DMS153 treated with DMSO at 0.1 percent for 48 hours (cell line): ENCODE measurements around the gene RAPGEF3.

Experiments used
- DNase-seq: peaks from one replicate; lab custom pipeline; 2025; ENCODE audit not compliant: unreplicated experiment; lab: John Stamatoyannopoulos, UW

The RAPGEF3 gene, protein sequence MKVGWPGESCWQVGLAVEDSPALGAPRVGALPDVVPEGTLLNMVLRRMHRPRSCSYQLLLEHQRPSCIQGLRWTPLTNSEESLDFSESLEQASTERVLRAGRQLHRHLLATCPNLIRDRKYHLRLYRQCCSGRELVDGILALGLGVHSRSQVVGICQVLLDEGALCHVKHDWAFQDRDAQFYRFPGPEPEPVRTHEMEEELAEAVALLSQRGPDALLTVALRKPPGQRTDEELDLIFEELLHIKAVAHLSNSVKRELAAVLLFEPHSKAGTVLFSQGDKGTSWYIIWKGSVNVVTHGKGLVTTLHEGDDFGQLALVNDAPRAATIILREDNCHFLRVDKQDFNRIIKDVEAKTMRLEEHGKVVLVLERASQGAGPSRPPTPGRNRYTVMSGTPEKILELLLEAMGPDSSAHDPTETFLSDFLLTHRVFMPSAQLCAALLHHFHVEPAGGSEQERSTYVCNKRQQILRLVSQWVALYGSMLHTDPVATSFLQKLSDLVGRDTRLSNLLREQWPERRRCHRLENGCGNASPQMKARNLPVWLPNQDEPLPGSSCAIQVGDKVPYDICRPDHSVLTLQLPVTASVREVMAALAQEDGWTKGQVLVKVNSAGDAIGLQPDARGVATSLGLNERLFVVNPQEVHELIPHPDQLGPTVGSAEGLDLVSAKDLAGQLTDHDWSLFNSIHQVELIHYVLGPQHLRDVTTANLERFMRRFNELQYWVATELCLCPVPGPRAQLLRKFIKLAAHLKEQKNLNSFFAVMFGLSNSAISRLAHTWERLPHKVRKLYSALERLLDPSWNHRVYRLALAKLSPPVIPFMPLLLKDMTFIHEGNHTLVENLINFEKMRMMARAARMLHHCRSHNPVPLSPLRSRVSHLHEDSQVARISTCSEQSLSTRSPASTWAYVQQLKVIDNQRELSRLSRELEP

DNA sequence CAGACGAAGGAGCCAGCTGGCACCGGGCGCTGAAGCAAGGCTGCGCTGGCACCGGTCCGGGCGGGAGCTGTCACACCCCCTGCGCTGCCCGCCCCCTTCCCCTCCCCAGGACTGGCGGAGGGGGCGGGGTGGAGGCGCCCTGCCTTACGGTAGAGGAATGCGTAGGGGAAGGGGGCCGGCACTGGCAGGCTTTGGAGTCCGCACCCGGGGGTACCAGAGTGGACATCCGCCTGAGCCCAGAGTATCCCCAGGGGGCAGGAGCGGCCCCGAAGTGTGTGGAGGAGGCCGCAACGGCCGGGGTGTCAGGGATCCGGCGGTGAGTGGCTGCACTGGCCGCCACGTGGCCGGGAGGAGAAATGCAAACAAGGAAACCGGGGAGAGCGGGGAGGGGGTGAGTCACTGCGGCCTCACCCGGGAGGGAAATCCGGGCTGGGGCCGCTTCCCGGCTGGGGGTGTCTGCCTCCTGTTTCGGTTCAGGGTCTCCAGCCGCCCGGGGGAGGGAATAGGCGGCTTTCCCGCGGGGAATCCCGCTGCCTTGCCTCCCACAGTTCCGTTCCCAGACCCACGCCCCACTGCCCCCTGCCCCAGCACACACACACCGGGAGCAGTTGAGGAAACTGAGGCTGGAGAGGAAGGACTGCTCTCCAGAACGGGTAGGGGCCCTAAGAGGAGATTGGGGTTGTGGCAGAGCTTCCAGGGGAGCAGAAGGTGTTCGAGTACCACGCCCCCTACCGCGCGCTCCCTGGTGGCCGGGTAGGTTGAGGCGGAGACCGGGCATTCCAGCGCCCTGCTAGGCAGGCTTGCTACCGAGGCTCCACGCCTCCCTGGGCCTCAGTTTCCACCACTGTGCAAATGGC is at the start of gene RAPGEF3:
Gene RAPGEF3, minus strand, starts transcription at position 47 of the 857 bp plus-strand sequence. CDS start 324 bp downstream, outside the sequence.
- peak; percentile 33 for DNase-seq

DNA sequence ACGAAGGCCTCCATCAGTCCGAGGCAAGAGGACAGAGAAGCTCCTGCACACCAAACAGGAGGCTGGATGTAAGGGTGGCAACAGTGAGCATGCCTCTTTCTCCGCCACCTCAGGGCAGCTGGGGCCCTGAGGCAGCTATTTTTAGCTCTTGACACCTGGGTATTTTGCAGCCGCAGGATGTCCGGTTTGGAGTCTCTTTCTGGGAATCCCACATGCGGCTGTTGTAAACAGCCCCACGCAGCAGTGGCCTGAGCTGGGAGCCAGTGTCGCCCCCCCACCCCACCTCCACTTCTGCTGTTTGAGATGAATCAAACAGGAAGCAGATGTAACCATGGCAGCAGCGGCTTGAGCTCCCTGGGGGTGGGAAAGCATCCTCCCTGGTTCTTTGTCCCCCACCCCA is 49.4 kb upstream of the RAPGEF3 start:
- peak; percentile 23 for DNase-seq

DNA sequence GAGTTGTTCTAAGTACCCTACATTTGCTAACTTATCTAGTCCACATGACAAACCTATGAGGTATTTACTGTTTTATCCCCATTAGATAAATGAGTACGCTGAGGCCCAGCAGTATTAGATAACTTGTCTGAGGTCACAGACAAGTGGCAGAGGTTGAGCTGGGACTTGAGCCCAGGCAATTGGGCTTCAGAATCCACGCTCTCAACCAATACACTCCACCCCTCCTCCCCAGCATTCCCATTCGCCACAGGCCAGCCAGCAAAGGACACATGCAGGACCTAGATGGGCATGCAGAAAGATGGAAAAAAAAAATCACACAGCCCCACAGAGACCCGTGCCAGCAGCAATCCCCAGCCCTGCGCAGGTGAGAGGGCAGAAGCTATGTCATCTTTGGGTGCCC is 48.7 kb upstream of the RAPGEF3 start:
- DNase-seq, result no peak

DNA sequence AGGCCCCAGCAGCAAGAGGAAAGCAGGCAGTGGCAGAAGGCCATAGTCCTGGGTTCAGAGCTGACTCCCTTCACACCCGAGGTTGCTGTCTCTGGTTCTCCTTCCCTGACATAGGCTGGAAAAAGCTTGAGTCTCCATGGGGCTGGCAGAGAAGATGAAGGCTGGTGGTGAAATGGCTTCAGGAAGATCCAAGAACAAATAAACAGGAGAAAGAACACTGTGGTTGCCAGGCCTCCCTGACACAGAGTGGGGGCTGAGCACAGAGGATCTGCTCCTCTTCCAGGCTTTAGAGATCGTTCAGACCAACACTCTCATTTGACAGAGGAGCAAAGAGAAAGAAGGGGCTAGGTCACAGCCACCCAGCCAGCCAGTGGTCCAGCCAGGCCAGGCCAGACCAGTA is 46.7 kb upstream of the RAPGEF3 start:
- no peak for DNase-seq

DNA sequence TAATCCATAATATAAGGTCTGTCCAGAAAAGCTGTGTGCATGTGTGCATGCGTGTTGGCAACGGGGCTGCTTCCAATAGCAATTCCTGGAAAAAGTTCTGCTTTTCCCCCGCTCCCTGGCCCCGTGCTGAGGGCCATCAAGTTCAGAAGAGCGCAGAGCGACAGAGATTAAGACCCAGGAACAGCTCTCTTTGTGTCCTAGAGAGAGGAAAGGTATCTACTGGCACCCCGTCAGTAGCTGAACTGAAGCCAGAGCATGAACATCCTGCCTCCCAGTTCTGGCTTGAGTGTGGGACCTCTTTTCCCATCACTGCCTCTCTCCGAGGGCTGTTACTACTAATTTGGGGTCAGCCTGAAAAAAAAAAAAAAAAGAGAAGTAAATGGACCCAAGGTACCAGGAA is 45.5 kb upstream of the RAPGEF3 start:
- no peak for DNase-seq

DNA sequence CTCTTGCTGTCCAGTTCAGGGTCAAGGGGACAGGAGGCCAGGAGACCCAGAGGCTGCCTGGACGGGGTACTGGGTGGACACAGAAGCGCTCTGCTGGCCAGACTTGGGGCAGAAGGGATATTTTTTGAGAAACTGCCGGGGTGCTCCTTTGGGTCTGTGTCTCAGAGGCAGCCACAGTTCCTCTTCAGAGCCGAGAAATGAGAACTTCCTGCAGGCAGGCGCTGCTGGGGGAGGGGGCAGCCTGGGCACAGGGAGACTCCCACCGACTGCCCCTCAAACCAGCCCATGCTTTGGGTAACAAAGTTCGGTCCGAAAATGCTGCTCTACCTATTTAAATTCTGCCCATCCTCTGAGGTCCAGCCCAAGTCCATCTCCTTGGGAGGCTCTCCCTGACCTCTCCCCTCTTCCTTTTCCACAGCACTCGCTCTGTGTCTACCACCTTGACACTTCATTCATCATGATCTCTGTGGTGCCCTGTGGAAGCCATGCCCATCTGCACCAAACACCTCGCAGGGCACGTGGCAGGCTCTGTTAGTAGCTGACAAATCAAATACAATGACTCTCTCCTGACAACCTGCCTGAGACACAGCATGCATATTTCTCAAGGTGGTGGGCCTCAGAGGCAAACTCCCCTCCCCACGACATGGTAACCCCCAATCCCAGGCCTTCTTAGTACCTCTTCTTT is 44.7 kb upstream of the RAPGEF3 start:
- DNase-seq, result no peak

DNA sequence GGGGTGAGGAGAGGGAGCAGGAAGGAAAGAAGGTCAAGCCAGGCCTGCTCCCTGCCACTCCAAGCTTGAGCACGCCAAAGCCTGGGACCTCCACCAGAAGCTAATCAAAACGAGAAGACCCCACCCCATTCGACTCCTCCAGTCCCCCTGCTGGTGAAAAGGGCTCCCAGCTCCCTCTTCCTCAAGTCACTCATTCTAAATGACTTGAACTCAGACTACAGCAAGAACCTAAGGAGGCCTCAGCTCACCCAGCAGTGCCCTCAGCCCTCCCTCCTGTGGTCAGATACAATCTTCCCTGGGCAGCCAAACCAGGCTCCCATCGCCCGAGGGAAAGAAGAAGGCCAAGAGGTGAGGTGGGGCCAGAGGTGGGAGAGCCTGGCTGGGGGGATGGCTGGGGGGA is 43.6 kb upstream of the RAPGEF3 start:
- no peak for DNase-seq

DNA sequence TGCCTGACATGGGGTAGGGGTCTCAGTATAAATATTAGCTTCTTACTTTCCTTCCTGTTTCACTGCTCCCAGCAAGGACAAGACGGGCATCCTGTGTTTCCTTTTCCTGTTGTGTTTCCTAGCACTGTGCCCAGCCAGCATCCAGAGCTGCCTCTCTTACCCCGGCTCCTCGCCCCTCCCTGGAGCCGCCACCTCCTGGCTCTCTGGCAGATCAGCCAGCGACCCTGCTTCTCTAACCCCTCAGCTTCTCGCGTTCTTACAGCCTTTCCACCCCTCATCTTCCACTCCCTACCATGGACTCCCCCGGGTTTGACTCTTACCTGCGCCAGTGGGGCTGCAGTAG is 43.2 kb upstream of the RAPGEF3 start:
- no peak for DNase-seq

DNA sequence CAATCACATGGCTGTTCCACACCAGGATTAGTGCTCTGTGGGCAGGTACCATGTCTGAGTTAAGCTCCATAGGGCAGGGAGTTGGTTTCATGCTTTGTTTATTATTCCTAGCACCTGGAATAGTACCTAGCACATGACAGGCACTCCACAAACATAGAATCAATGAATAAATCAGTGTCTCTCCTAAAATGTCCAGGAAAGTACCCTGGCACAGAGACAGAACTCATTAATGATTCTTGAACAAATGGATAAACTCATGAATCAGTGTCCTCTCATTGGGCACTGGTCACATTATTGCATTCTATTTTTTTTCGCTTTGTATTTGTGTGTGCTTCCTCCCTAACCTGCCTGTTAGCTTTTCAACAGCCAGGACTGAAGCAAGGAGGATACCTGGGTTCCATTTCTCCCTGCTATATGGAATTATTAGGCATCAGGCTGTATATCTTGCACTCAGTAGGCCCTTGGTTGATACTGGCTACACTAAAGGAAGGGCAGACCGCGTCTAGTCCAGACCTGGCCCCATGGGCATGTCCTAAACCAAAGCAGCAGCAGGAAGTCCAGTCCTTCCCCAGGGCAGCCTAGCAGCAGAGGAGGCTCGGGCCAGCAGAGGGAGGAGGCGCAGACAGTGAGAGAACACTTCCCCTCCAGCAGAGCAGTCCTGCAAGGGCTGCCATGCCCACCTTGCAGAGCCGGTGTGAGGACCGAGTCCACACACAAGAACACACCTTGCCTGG is 42.7 kb upstream of the RAPGEF3 start:
- no peak for DNase-seq

DNA sequence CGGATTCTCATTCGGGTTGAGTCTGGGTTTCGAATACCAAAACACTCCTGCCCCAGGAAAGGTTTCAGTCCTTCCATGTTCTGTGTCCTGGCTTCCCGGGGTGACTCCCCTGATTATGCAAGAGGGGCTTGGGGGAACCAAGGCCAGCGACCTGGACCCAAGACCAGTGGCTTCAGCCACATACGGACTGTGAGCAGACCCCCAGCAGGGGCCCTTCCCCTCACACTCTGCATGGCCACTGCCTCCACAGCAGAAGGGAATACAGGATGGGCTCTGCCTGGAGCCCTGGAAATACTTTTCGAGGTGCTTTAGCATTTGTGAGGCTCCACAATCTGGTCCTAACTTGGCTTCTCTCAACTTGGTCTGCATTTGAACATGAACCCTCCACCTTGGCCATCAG is 41.9 kb upstream of the RAPGEF3 start:
- no peak for DNase-seq

DNA sequence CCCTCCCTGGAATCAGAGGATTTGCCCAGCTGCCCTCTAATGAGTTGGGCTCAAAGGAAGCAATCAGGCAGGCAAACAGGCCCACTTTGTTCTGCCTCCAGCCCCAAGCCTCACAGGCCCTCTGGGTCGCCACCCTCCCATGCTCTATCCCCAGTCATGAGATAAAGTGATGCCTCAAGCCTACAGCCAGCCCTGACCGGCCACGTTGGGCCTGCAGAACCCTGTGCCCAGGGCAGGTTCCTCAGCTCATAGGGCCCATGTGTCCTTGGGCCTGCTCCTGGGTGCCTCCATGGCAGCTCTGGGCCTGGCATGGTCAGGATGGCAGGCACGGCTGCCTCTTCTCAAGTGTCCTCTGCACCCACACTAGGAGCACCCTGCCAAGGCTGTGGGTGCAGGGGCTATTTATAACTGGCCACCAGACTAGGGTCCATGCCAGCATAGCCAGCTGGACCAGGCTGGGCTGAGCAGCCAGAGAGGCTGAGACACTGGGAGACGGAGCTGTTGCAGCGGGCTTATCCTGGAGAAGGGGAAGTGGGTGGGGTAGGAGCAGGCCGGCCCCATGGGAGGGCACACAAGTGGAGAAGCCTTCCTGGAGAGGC is 40.8 kb upstream of the RAPGEF3 start:
- DNase-seq, result no peak

DNA sequence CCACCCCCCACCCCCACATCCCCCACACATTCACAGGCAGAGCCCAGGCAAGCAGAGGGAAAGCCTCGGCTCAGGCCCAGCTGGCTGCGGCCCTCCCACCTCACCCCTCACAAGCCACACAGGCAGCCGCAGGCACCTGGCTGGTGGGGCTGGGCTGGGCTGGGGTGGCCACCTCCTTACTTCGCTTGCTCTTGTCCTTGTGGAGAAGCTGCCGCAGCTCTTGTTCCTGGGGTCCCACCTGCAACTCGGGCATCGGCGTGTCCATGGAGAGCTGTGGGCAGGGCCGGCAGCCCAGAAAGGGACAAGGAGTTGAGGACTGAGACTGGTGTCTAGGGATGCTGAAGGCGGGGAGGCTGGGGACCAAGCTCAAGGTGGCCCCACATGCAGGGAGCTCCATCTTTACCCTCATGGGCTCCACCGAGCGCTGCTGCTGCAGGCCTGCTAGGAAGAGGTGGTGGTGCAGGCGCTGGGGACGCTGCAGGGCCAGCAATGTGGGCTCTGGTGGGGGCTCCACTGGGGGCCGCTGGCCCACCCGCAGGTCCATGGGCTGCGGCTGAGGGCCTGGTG is 39.8 kb upstream of the RAPGEF3 start:
- DNase-seq, result no peak

DNA sequence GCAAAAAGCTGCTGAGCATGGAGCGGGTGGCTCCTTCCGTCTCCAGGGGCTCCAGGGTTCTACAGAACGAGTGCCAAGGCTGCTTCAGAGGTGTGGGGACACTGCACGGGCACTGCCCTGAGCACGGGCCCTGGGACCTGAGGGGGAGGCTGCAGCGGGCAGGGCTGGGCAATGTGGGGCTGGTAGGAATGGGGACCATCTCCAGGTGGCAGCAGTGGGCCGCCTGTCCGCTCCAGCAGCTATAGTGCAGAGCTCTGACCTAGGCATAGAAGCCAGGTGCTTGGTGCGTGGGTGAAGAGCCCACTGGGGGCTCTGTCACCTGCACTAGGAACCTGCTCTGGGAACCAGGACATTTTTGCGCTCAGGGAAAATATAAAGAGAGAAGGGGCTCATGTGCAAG is 38.8 kb upstream of the RAPGEF3 start:
- DNase-seq, result no peak

DNA sequence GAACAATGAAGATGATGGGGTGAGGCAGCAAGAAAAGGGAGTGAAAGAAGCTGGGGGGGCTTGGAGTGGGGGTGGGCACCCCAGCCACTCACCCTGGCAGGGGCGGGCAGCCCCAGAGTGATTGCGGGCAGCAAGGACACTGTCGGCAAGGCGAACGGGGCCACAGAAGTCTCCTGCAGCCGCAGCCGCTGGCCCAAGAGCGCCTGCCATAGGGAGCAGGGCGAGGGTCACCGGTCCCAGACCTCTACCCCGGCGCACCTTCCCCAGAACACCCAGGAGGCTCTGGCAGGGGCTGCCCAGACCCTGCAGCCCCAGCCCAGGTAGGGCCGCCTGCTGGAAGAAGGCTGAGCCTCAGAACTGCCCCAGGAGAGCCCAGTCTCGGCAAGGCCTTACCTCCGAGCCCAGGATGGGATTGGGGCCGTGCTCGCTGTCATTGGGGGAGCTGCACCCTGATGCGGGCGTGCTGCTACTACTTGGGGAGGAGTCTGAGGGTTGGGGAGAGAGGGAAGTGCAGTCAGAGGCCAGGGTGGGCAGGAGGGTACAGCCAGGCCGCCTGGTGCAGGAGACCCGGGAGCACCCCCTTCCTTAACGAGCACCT is 37.2 kb upstream of the RAPGEF3 start:
- no peak for DNase-seq

DNA sequence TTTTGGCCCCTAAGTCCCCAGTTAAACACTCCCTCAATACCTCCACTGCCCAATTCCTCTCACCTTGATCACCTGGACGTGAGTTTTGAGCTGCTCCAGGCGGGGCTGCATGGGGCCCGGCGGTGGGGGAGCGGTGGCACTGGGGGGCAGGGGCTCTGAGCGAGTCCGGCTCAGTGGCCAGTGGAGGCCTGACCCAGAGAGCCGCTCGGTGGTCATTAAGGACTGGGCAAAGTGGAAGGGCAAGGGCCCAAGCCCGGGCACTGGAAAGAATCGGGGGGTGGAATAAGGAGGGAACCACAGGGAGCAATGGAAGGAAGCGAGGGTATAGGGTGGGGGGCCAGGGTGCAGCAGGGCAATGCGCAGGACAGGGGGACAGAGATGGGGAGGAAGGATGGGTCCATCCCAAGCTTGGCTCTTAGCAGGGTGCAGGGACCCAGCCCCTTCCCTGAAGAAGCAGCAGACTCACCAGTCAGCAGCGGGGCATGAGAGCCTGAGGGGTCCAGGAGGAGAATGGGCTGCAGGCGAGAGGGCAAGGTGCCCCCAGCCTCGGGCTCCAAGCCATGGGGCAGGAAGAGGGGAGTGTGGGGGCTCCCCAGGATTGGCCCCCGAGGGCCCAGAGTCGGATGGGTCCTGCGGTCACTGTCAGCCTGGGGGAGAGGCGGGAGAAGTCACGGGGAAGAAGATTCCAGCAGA is 36.6 kb upstream of the RAPGEF3 start:
- no peak for DNase-seq

DNA sequence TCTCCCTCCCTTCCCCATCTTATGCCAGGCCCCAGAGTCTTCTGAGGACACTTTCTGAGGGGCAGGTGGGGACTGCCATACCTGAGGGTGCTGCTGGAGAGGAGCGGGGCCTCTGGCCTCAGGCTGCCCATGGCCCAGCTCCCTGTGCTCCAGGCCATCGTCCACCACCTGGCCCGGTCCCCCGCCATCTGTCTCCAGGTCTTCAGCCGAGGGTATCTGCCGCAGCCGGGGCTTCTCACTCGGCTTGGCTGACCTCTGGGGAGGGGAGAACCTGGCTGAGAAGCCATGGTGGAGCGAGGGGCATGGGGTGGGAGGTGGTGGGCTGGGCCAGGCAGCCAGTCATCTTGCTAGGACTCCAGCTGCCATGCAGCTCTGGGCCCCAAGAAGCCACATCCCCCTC is 36.0 kb upstream of the RAPGEF3 start:
- DNase-seq, result no peak

DNA sequence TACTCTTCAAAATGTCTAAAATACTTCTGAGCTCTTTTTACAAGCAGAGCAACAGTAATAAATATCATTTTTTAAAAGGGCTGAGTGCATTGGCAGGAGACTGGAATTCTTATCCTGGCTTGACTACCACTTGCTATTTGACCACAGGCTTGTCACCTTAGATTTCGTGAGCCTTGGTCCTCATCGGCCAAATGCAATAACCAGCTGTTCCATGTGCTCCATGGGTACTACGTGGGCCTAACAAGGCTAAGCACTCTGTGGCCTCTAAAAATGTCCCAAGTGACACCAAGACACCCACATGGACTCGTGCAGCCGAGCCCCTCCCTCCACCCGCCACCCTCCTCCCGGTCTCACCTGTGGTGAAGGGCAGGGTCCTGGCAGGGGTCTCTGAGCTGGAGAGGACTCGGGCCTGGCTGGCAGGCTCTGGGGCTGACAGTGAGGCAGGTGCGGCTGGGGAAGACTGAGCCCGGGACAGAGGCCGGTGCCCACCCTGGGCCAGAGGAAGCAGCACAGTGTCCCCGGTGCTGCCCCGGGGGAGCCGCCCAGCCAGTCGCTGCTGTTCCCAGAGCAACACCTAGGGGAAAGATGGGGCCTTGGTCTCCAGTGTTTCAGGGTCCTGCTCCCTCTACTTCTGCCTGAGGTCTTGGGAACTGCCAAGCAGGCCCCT is 34.5 kb upstream of the RAPGEF3 start:
- no peak for DNase-seq

DNA sequence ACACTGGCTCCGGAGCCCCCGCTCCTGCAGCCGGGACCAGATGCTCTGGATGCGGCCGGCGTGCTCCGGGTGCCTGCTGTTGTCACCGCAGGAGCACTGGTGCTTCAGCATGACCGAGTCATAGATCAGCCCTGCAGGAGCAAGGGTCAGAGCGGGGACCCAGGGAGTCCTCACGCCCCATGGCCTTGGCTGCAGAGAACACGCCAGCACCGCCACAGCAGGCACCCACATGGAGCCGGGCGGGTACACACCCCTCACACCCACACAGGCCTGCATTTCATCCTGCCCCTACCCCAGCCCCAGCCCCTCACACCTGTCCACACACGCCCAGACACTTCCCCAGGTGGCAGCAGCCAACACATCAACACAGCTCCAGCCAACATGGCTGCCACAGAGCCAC is 33.2 kb upstream of the RAPGEF3 start:
- DNase-seq, result no peak
